A172 (cell line): Measurements from ENCODE around the gene ADH7. TPM values are rescaled to one million over a fixed set of nuclear protein-coding genes. Genes with fewer than 3 reads are reported as not detected.
"Not testable (repeated sequence)": the region's sequence is repeated elsewhere in the genome, so short reads cannot be mapped to it uniquely, and the experiment has no call there.

Experiments
- DNase-seq: peaks from one replicate; pipeline ENCODE4 v3.0.0-alpha.2; 2015; ENCODE audit warnings: low spot score
- total RNA-seq: library from RNA; depleted of rRNA; stranded (reverse); fragments of >200 nt; shearing (Covaris generic); gene quantifications from 2 replicates; pipeline ENCODE4 v1.2.3, GENCODE V29; 2014

Gene ADH7
- total RNA-seq, 1 experiment from 2014 or later: not detected

- DNase-seq: not testable (repeated sequence)
Observed at GRCh38 chr4:99415762-99416161, 19.4 kb downstream of the ADH7 start.

- not testable (repeated sequence) for DNase-seq
Observed at GRCh38 chr4:99414902-99415301, 20.2 kb downstream of the ADH7 start.

- DNase-seq: no peak
Observed at GRCh38 chr4:99414401-99414800, 20.7 kb downstream of the ADH7 start.

GRCh38 chr4:99413140-99413539, 22.0 kb downstream of the ADH7 start:
- DNase-seq: no peak

GRCh38 chr4:99411041-99411440, 24.1 kb downstream of the ADH7 start:
- DNase-seq: no peak

GRCh38 chr4:99410075-99410474, 25.1 kb downstream of the ADH7 start:
- no peak for DNase-seq

- no peak for DNase-seq
Observed at GRCh38 chr4:99408346-99408745, 26.8 kb downstream of the ADH7 start.

- DNase-seq: peak; percentile 72
Observed at GRCh38 chr4:99405433-99406115, 29.6 kb downstream of the ADH7 start.

- peak; percentile 78 for DNase-seq
Observed at GRCh38 chr4:99404595-99405287, 30.4 kb downstream of the ADH7 start.

GRCh38 chr4:99403380-99404184, 31.6 kb downstream of the ADH7 start:
- DNase-seq: no peak

- DNase-seq: no peak
Observed at GRCh38 chr4:99402765-99403164, 32.4 kb downstream of the ADH7 start.

GRCh38 chr4:99400831-99401230, 34.3 kb downstream of the ADH7 start:
- no peak for DNase-seq

GRCh38 chr4:99399017-99399416, 36.1 kb downstream of the ADH7 start:
- DNase-seq: no peak

GRCh38 chr4:99395595-99396364, 39.4 kb downstream of the ADH7 start:
- DNase-seq: peak; percentile 4

- no peak for DNase-seq
Observed at GRCh38 chr4:99394896-99395295, 40.2 kb downstream of the ADH7 start.

GRCh38 chr4:99390055-99390454, 45.1 kb downstream of the ADH7 start:
- DNase-seq: no peak

GRCh38 chr4:99389606-99390005, 45.5 kb downstream of the ADH7 start:
- no peak for DNase-seq

- no peak for DNase-seq
Observed at GRCh38 chr4:99383833-99384392, 51.2 kb downstream of the ADH7 start.

GRCh38 chr4:99383399-99383798, 51.7 kb downstream of the ADH7 start:
- no peak for DNase-seq

GRCh38 chr4:99382745-99383360, 52.3 kb downstream of the ADH7 start:
- DNase-seq: no peak

- no peak for DNase-seq
Observed at GRCh38 chr4:99381588-99382175, 53.5 kb downstream of the ADH7 start.
